Activated CD4-positive, alpha-beta T cell treated with anti-CD3 and anti-CD28 coated beads, Interleukin-2, amount 50 U/mL, for 16 hours (primary cell): ENCODE results near the gene WFIKKN2.
"Not testable (repeated sequence)": the region's sequence is repeated elsewhere in the genome, so short reads cannot be mapped to it uniquely, and the experiment has no call there.

Experiments used
- DNase-seq: peaks from one replicate; pipeline ENCODE4 v3.0.0-alpha.2; 2020

The WFIKKN2 gene

GRCh38 chr17:50835301-50836234 lies at the start of gene WFIKKN2:
Gene WFIKKN2 (plus strand): TSS chr17:50835586. CDS start chr17:50835938, 352 bp downstream.
- no peak for DNase-seq

- DNase-seq = no peak
Measured at GRCh38 chr17:50785946-50786570, 49.3 kb upstream of the WFIKKN2 start.

- DNase-seq = no peak
Measured at GRCh38 chr17:50787106-50787505, 48.3 kb upstream of the WFIKKN2 start.

GRCh38 chr17:50790618-50791017 lies 44.8 kb upstream of the WFIKKN2 start:
- DNase-seq = no peak

GRCh38 chr17:50792132-50792531 lies 43.3 kb upstream of the WFIKKN2 start:
- DNase-seq = no peak

- DNase-seq = no peak
Measured at GRCh38 chr17:50793007-50793406, 42.4 kb upstream of the WFIKKN2 start.

- DNase-seq = no peak
Measured at GRCh38 chr17:50794361-50794760, 41.0 kb upstream of the WFIKKN2 start.

GRCh38 chr17:50797135-50797810 lies 38.1 kb upstream of the WFIKKN2 start:
- DNase-seq = no peak

- DNase-seq = no peak
Measured at GRCh38 chr17:50798424-50799288, 36.7 kb upstream of the WFIKKN2 start.

- DNase-seq = no peak
Measured at GRCh38 chr17:50799582-50799981, 35.8 kb upstream of the WFIKKN2 start.

GRCh38 chr17:50800196-50800700 lies 35.1 kb upstream of the WFIKKN2 start:
- DNase-seq = no peak

- no peak for DNase-seq
Measured at GRCh38 chr17:50802609-50803571, 32.5 kb upstream of the WFIKKN2 start.

GRCh38 chr17:50803676-50804075 lies 31.7 kb upstream of the WFIKKN2 start:
- DNase-seq = no peak

GRCh38 chr17:50804749-50805475 lies 30.5 kb upstream of the WFIKKN2 start:
- DNase-seq = not testable (repeated sequence)

GRCh38 chr17:50805486-50805885 lies 29.9 kb upstream of the WFIKKN2 start:
- no peak for DNase-seq

- DNase-seq = no peak
Measured at GRCh38 chr17:50806141-50806643, 29.2 kb upstream of the WFIKKN2 start.

- DNase-seq = no peak
Measured at GRCh38 chr17:50807009-50807408, 28.4 kb upstream of the WFIKKN2 start.

- DNase-seq = no peak
Measured at GRCh38 chr17:50807675-50808074, 27.7 kb upstream of the WFIKKN2 start.

GRCh38 chr17:50808413-50808812 lies 27.0 kb upstream of the WFIKKN2 start:
- DNase-seq = no peak

GRCh38 chr17:50808888-50809287 lies 26.5 kb upstream of the WFIKKN2 start:
- no peak for DNase-seq
